ENCODE data around the gene RAPGEF1.

The RAPGEF1 gene

DNA sequence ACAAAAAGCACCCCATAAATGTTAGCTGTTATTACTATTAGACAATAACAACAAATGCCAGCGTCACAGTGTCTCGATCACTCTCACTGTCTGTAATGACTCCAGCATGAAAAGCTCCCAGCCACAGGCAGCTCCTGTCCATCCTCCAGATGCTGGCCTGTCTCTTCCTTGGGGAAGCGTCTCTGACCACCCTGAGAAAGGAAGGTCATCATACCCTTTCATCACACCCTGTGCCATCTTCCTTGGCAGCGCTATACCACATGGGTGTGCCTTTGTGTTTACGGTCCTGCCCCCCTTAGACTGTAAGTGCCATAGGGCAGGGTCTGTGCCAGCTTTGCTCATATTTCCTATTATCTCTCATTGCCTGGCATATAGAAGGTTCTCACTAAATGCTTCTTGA lies 104.0 kb downstream of the RAPGEF1 start:
- Histone ChIP-seq H3K27ac (no peak overlapping the region), H3K9me3 (ENCODE audit: low read depth, low read length) (no peaks in the 10 kb centered on the region), H3K4me3 (no peak overlapping the region), H3K9ac (ENCODE audit: insufficient read length) (no peak overlapping the region), H3K36me3 (ENCODE audit: insufficient read depth, low read length) (no peaks in the 10 kb centered on the region)
- no peak for DNase-seq (ENCODE audit: low read depth, low spot score)
- TF ChIP-seq FOXP2 (optimal IDR thresholded peaks at IDR 0.05; ENCODE audit: control extremely low read depth, extremely low read length, insufficient read depth), result no peak
- TF ChIP-seq POLR2AphosphoS5 (IDR thresholded peaks at IDR 0.05; ENCODE audit: borderline replicate concordance, low read depth, low read length), result no peak
- TF ChIP-seq EZH2 (IDR thresholded peaks at IDR 0.05), result no peak

DNA sequence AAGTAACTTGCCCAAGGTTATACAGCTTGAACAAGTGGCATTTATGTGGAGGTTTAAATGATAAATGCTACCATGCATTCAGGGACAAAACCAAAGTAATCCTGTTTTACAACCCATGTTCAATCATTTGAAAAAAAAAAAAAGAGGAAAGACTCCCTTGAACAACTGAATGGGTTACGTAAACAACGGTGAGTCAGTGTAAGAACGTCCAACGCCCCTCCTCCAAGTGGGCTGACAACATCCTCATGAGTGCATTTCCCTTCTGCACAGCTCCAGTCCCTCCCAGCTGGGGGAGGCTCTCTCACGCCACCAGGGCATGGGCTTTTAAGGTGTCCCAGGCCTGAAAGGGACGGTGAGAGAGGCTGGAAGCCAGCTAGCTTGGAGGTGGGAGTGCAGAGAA lies 104.6 kb downstream of the RAPGEF1 start:
- no peaks in the 10 kb centered on the region for H3K9me3 ChIP-seq (ENCODE audit: low read depth, low read length)
- no peak for DNase-seq (ENCODE audit: low read depth, low spot score)
- H3K4me3 ChIP-seq, result no peak overlapping the region
- no peaks in the 10 kb centered on the region for H3K36me3 ChIP-seq (ENCODE audit: insufficient read depth, low read length)
- H3K27ac ChIP-seq, result peak overlapping the region; percentile 57; the same call in 1 of the 2 replicates
- TF ChIP-seq POLR2AphosphoS5 (IDR thresholded peaks at IDR 0.05; ENCODE audit: borderline replicate concordance, low read depth, low read length), result no peak
- no peak for TF ChIP-seq EZH2 (IDR thresholded peaks at IDR 0.05)
- no peak for TF ChIP-seq FOXP2 (optimal IDR thresholded peaks at IDR 0.05; ENCODE audit: control extremely low read depth, extremely low read length, insufficient read depth)
- no peak overlapping the region for H3K9ac ChIP-seq (ENCODE audit: insufficient read length)

DNA sequence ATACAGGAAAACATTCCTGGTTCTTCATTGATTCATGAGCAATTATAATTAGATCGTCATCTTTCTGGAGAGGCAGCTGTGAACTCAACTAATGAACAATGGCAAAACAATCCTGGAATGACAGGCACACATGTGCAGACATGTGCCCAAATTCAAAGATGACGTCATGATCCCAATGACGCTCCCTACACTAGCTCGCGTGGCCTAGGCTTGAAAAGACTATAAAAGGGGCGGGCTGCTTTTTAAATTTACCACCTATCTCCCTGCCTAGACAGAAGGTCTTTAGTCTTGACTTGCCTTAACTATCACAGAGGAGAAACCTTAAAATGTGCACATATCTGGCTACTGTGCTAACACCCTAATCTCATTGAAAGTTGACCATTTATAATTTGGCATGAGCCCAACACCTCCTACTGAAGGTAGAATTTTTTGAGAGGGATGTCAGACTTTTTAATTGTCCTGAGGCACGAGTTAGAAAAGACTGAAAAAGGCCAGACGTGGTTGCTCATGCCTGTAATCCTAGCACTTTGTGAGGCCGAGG lies 106.3 kb downstream of the RAPGEF1 start:
- H3K9me3 ChIP-seq (ENCODE audit: low read depth, low read length), result no peaks in the 10 kb centered on the region
- no peak overlapping the region for H3K4me3 ChIP-seq
- TF ChIP-seq POLR2AphosphoS5 (IDR thresholded peaks at IDR 0.05; ENCODE audit: borderline replicate concordance, low read depth, low read length), result no peak
- TF ChIP-seq FOXP2 (optimal IDR thresholded peaks at IDR 0.05; ENCODE audit: control extremely low read depth, extremely low read length, insufficient read depth), result no peak
- no peak for TF ChIP-seq EZH2 (IDR thresholded peaks at IDR 0.05)
- no peak for DNase-seq (ENCODE audit: low read depth, low spot score)
- H3K9ac ChIP-seq (ENCODE audit: insufficient read length), result no peak overlapping the region
- no peaks in the 10 kb centered on the region for H3K36me3 ChIP-seq (ENCODE audit: insufficient read depth, low read length)
- H3K27ac ChIP-seq, result no peak overlapping the region

DNA sequence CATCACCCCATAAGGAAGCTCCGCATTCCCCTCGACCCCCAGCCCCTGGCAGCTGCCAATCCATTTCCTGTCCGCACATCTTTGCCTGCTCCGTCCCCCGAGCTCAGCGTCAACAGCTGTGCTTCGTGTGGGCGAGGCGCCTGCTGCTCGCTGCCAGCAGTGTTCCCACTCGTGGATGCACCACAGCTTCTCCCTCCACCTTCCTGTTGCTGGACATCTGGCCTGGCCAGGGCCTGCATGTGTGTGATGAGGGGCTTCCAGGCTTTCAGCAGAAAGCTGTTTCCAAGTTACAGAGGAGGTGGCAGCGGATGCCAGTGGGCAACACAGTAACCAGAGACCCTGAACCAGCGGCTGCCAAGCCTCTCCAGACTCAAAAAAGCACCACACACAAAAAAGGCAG lies 108.6 kb downstream of the RAPGEF1 start:
- Histone ChIP-seq H3K9ac (ENCODE audit: insufficient read length) (no peak overlapping the region), H3K27ac (no peak overlapping the region), H3K36me3 (ENCODE audit: insufficient read depth, low read length) (no peaks in the 10 kb centered on the region), H3K9me3 (ENCODE audit: low read depth, low read length) (no peaks in the 10 kb centered on the region), H3K4me3 (no peak overlapping the region)
- no peak for TF ChIP-seq POLR2AphosphoS5 (IDR thresholded peaks at IDR 0.05; ENCODE audit: borderline replicate concordance, low read depth, low read length)
- no peak for TF ChIP-seq EZH2 (IDR thresholded peaks at IDR 0.05)
- TF ChIP-seq FOXP2 (optimal IDR thresholded peaks at IDR 0.05; ENCODE audit: control extremely low read depth, extremely low read length, insufficient read depth), result no peak
- DNase-seq (ENCODE audit: low read depth, low spot score), result no peak

DNA sequence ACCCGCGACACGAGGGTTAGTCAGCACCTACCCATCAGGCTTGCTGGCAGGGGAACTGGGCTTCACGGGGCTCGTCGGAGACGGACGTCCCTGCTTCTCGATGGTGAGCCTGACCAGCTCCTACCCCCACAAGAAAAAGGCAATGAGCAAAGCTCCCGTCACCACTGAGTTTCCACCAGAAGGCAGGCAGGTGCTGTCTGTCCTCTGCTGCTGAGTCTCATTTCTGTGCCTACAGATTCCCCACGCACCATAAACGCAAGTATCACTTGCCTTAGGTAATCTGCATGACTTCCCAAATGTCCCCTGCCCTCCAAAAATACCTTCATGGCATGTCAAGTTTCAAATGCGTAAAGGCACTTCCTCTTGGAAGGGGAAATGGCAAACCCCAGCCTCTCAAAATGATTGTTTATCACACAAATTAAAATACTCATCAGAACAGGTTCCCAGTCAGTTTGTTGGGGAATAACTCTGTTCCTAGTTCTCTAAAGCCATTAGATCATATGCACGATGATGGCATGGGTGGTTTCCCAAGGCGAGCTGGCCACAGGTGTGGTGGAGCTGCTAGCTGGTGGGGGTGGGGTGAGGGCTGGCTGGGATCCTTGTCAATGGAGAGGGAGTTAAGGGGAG lies 109.6 kb downstream of the RAPGEF1 start:
- Histone ChIP-seq H3K27ac (no peak overlapping the region), H3K9ac (ENCODE audit: insufficient read length) (no peak overlapping the region), H3K9me3 (ENCODE audit: low read depth, low read length) (no peaks in the 10 kb centered on the region), H3K36me3 (ENCODE audit: insufficient read depth, low read length) (no peaks in the 10 kb centered on the region), H3K4me3 (no peak overlapping the region)
- no peak for DNase-seq (ENCODE audit: low read depth, low spot score)
- TF ChIP-seq POLR2AphosphoS5 (IDR thresholded peaks at IDR 0.05; ENCODE audit: borderline replicate concordance, low read depth, low read length) (no peak), FOXP2 (optimal IDR thresholded peaks at IDR 0.05; ENCODE audit: control extremely low read depth, extremely low read length, insufficient read depth) (no peak), EZH2 (IDR thresholded peaks at IDR 0.05) (no peak)

DNA sequence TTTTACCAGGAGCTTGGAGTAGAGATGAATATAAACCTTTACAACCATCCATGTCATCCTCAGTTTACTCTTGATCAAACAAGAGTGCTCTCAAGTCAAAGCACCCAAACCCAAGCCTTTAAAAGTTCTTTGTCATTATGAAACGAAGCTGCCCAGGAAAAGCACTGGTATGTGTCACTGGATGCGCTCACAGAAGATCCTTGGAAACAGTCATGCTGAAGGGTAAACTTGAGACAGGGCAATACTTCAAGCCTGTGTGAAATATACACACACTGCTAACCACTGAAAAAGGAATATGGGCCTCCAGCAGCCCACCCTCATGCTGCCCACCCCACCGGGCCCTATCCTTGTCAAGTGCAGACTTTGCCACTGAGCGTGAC lies 110.1 kb downstream of the RAPGEF1 start:
- DNase-seq (ENCODE audit: low read depth, low spot score), result no peak
- Histone ChIP-seq H3K9me3 (ENCODE audit: low read depth, low read length) (no peaks in the 10 kb centered on the region), H3K27ac (no peak overlapping the region), H3K9ac (ENCODE audit: insufficient read length) (no peak overlapping the region), H3K36me3 (ENCODE audit: insufficient read depth, low read length) (no peaks in the 10 kb centered on the region), H3K4me3 (no peak overlapping the region)
- TF ChIP-seq POLR2AphosphoS5 (IDR thresholded peaks at IDR 0.05; ENCODE audit: borderline replicate concordance, low read depth, low read length) (no peak), EZH2 (IDR thresholded peaks at IDR 0.05) (no peak), FOXP2 (optimal IDR thresholded peaks at IDR 0.05; ENCODE audit: control extremely low read depth, extremely low read length, insufficient read depth) (no peak)

DNA sequence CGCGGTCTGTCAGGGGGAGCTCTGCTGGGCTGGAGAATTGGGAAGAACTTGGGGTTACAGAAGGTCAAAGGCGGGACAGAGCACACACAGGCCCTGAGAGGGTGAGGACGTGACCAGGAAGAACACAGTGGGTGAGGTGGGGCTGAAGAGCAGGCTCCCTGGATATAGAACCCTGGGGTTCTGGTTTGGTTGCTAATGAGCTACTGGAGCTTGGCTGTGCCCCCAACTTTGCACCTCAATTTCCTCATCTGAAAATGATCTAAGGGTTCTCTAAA lies 110.7 kb downstream of the RAPGEF1 start:
- no peak for TF ChIP-seq POLR2AphosphoS5 (IDR thresholded peaks at IDR 0.05; ENCODE audit: borderline replicate concordance, low read depth, low read length)
- no peak for TF ChIP-seq EZH2 (IDR thresholded peaks at IDR 0.05)
- no peak for TF ChIP-seq FOXP2 (optimal IDR thresholded peaks at IDR 0.05; ENCODE audit: control extremely low read depth, extremely low read length, insufficient read depth)
- no peak overlapping the region for H3K27ac ChIP-seq
- H3K4me3 ChIP-seq, result no peak overlapping the region
- H3K9ac ChIP-seq (ENCODE audit: insufficient read length), result no peak overlapping the region
- no peaks in the 10 kb centered on the region for H3K36me3 ChIP-seq (ENCODE audit: insufficient read depth, low read length)
- DNase-seq (ENCODE audit: low read depth, low spot score), result no peak
- H3K9me3 ChIP-seq (ENCODE audit: low read depth, low read length), result no peaks in the 10 kb centered on the region

DNA sequence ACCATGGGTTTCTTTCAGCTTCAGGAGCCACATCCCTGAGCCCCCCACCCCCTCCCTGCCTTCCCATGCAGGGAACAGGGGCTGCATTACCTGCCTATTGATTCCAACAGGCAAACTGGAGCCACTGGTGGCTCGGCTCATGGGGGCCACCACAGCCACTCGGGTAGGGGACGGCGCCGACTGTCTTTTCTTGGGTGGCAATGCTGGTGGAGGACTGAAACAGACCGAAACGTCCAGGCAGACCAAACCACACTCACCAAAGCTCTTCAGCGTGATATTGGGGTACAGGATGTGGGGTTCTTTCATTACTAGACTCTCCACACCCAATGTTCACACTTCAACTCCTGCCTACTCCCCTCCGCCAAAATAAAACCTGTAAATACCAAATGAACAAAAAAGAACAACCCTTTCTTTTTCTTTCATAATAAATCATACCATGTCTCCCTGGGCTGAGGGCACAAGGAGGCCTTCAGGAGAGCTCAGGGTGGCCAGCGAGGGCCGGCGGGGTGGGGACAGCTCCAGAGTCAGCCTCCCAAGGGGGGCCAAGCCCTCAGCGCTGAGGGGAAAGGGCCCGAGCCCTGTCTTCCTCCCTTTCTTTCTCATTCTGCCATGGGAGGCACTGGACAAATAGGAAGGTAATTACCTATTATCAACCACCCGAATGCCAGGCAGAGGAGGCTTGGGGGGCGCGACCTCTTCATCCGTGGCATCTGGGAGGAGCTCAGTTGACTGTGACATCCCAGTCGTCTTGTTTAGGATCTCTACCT lies 111.2 kb downstream of the RAPGEF1 start:
- Histone ChIP-seq H3K4me3 (no peak overlapping the region), H3K9ac (ENCODE audit: insufficient read length) (no peak overlapping the region), H3K36me3 (ENCODE audit: insufficient read depth, low read length) (no peaks in the 10 kb centered on the region), H3K27ac (no peak overlapping the region), H3K9me3 (ENCODE audit: low read depth, low read length) (no peaks in the 10 kb centered on the region)
- DNase-seq (ENCODE audit: low read depth, low spot score), result no peak
- no peak for TF ChIP-seq POLR2AphosphoS5 (IDR thresholded peaks at IDR 0.05; ENCODE audit: borderline replicate concordance, low read depth, low read length)
- TF ChIP-seq EZH2 (IDR thresholded peaks at IDR 0.05), result no peak
- no peak for TF ChIP-seq FOXP2 (optimal IDR thresholded peaks at IDR 0.05; ENCODE audit: control extremely low read depth, extremely low read length, insufficient read depth)

All from SK-N-MC (cell line).